Measurements from ENCODE around the gene CARM1.

The CARM1 gene

GRCh38 chr19:10899151-10899653, 27.8 kb downstream of the CARM1 start:
- Histone ChIP-seq H3K27ac (no peak overlapping the region), H3K36me3 (replicated peaks) (no peaks in the 10 kb centered on the region), H3K4me3 (ENCODE audit: low read depth, low read length) (no peak overlapping the region), H3K27me3 (replicated peaks) (no peaks in the 10 kb centered on the region)
- in situ Hi-C loops (cut with HindIII; ENCODE audit: low pct_ligation_motif_present, low sequenced_read_pairs): no loop called here
- TF ChIP-seq CTCF (IDR thresholded peaks at IDR 0.05; ENCODE audit: low read depth, low read length, missing control alignments): no peak
- no peak for DNase-seq

- H3K27ac ChIP-seq: no peak overlapping the region
Observed at GRCh38 chr19:10907925-10908324, 36.6 kb downstream of the CARM1 start.

GRCh38 chr19:10908380-10908960, 37.1 kb downstream of the CARM1 start:
- H3K27me3 ChIP-seq (replicated peaks): no peaks in the 10 kb centered on the region
- in situ Hi-C loops (cut with HindIII; ENCODE audit: low pct_ligation_motif_present, low sequenced_read_pairs): no loop called here
- peaks cover 28% of the 10 kb centered on the region for H3K36me3 ChIP-seq (replicated peaks)
- H3K27ac ChIP-seq: no peak overlapping the region
- DNase-seq: no peak
- no peak for TF ChIP-seq CTCF (IDR thresholded peaks at IDR 0.05; ENCODE audit: low read depth, low read length, missing control alignments)
- no peak overlapping the region for H3K4me3 ChIP-seq (ENCODE audit: low read depth, low read length)

More at GRCh38 chr19:10907925-10908324, 36.6 kb downstream of the CARM1 start:
- in situ Hi-C loops (cut with HindIII; ENCODE audit: low pct_ligation_motif_present, low sequenced_read_pairs): no loop called here
- no peaks in the 10 kb centered on the region for H3K27me3 ChIP-seq (replicated peaks)
- H3K36me3 ChIP-seq (replicated peaks): peaks cover 28% of the 10 kb centered on the region
- no peak for DNase-seq
- no peak for TF ChIP-seq CTCF (IDR thresholded peaks at IDR 0.05; ENCODE audit: low read depth, low read length, missing control alignments)
- H3K4me3 ChIP-seq (ENCODE audit: low read depth, low read length): no peak overlapping the region

- H3K27me3 ChIP-seq (replicated peaks): no peaks in the 10 kb centered on the region
- peaks cover 50% of the 10 kb centered on the region for H3K36me3 ChIP-seq (replicated peaks)
- no peak for TF ChIP-seq CTCF (IDR thresholded peaks at IDR 0.05; ENCODE audit: low read depth, low read length, missing control alignments)
- no peak overlapping the region for H3K4me3 ChIP-seq (ENCODE audit: low read depth, low read length)
- DNase-seq: no peak
- in situ Hi-C loops (cut with HindIII; ENCODE audit: low pct_ligation_motif_present, low sequenced_read_pairs): no loop called here
- H3K27ac ChIP-seq: no peak overlapping the region
Observed at GRCh38 chr19:10911579-10912363, 40.4 kb downstream of the CARM1 start.

GRCh38 chr19:10912619-10913018, 41.3 kb downstream of the CARM1 start:
- peaks cover 50% of the 10 kb centered on the region for H3K36me3 ChIP-seq (replicated peaks)

More at GRCh38 chr19:10912619-10913018, 41.3 kb downstream of the CARM1 start:
- H3K27ac ChIP-seq: no peak overlapping the region
- in situ Hi-C loops (cut with HindIII; ENCODE audit: low pct_ligation_motif_present, low sequenced_read_pairs): no loop called here
- no peak overlapping the region for H3K4me3 ChIP-seq (ENCODE audit: low read depth, low read length)
- DNase-seq: no peak
- no peaks in the 10 kb centered on the region for H3K27me3 ChIP-seq (replicated peaks)
- TF ChIP-seq CTCF (IDR thresholded peaks at IDR 0.05; ENCODE audit: low read depth, low read length, missing control alignments): no peak

Data from brain microvascular endothelial cell (primary cell).